Measurements from ENCODE around the gene EIF2AK3. TPM values are rescaled to one million over a fixed set of nuclear protein-coding genes. Genes with fewer than 3 reads are reported as not detected.
"Not testable (repeated sequence)": the region's sequence is repeated elsewhere in the genome, so short reads cannot be mapped to it uniquely, and the experiment has no call there.

Gene EIF2AK3
- total and polyA plus RNA-seq, 2 experiments from 2014 or later = 7.5 to 15.5 TPM

GRCh38 chr2:88627856-88628570, 749 bp upstream of the EIF2AK3 start:
- Histone ChIP-seq H3K4me3 (peak overlapping the region; percentile 78), H2AFZ (peak overlapping the region; percentile 79), H4K20me1 (ENCODE audit: insufficient read depth) (peaks cover 9% of the 10 kb centered on the region; the same call in 1 of the 2 replicates), H3K27ac (peak overlapping the region; percentile 100), H3K9me2 (ENCODE audit: insufficient read depth) (no peaks in the 10 kb centered on the region), H3K36me3 (ENCODE audit: low read depth) (no peaks in the 10 kb centered on the region), H3K4me2 (ENCODE audit: unreplicated experiment) (peak overlapping the region; percentile 69), H3K79me2 (ENCODE audit: insufficient read depth) (peaks cover 39% of the 10 kb centered on the region), H3K4me1 (ENCODE audit: insufficient read depth) (peaks cover 20% of the 10 kb centered on the region), H3K9ac (peak overlapping the region; percentile 97), H3K9me3 (ENCODE audit: low read depth) (no peaks in the 10 kb centered on the region), H3F3A (ENCODE audit: insufficient read depth) (no peaks in the 10 kb centered on the region), H3K27me3 (replicated peaks; ENCODE audit: insufficient read depth) (no peaks in the 10 kb centered on the region)
- peak; percentile 99 for DNase-seq
- 4 to 7% methylated on average over 21 of the region's 21 CpGs for WGBS, 2 experiments (ENCODE audit: low coverage in 1 of 2, low lambda C conversion rate in 2 of 2, missing lambda C conversion rate in 2 of 2)
- no peak for TF ChIP-seq EZH2 (IDR thresholded peaks at IDR 0.05; ENCODE audit: insufficient read depth, poor library complexity, severe bottlenecking)
- TF ChIP-seq EZH2phosphoT487 (IDR thresholded peaks at IDR 0.05; ENCODE audit: insufficient read depth, low read depth) = no peak
- in situ Hi-C loops (cut with MboI) = no loop called here

- peaks cover 55% of the 10 kb centered on the region for H3K79me2 ChIP-seq (ENCODE audit: insufficient read depth)
- H3K27ac ChIP-seq = peak overlapping the region; percentile 95
- no peaks in the 10 kb centered on the region for H3K9me3 ChIP-seq (ENCODE audit: low read depth)
- no peaks in the 10 kb centered on the region for H3K36me3 ChIP-seq (ENCODE audit: low read depth)
- TF ChIP-seq EZH2 (IDR thresholded peaks at IDR 0.05; ENCODE audit: insufficient read depth, poor library complexity, severe bottlenecking) (no peak), EZH2phosphoT487 (IDR thresholded peaks at IDR 0.05; ENCODE audit: insufficient read depth, low read depth) (no peak)
- H3K9me2 ChIP-seq (ENCODE audit: insufficient read depth) = no peaks in the 10 kb centered on the region
- H3K4me3 ChIP-seq = peak overlapping the region; percentile 91
- peak overlapping the region; percentile 83 for H2AFZ ChIP-seq
- peak; percentile 71 for DNase-seq
- H3F3A ChIP-seq (ENCODE audit: insufficient read depth) = no peaks in the 10 kb centered on the region
- H3K4me2 ChIP-seq (ENCODE audit: unreplicated experiment) = peak overlapping the region; percentile 85
- WGBS, 2 experiments (ENCODE audit: low coverage in 1 of 2, low lambda C conversion rate in 2 of 2, missing lambda C conversion rate in 2 of 2) = 0 to 1% methylated on average over 40 to 44 of the region's 54 CpGs
- H3K4me1 ChIP-seq (ENCODE audit: insufficient read depth) = peaks cover 20% of the 10 kb centered on the region
- in situ Hi-C loops (cut with MboI) = no loop called here
- no peaks in the 10 kb centered on the region for H3K27me3 ChIP-seq (replicated peaks; ENCODE audit: insufficient read depth)
- peak overlapping the region; percentile 96 for H3K9ac ChIP-seq
- H4K20me1 ChIP-seq (ENCODE audit: insufficient read depth) = peaks cover 18% of the 10 kb centered on the region; the same call in 1 of the 2 replicates
Observed at GRCh38 chr2:88626171-88627054, 851 bp downstream of the EIF2AK3 start.

GRCh38 chr2:88624477-88624876, 2.8 kb downstream of the EIF2AK3 start:
- Histone ChIP-seq H3K27me3 (replicated peaks; ENCODE audit: insufficient read depth) (no peaks in the 10 kb centered on the region), H3K4me2 (ENCODE audit: unreplicated experiment) (no peak overlapping the region), H3K9ac (no peak overlapping the region), H3F3A (ENCODE audit: insufficient read depth) (no peaks in the 10 kb centered on the region), H2AFZ (no peak overlapping the region), H3K9me2 (ENCODE audit: insufficient read depth) (no peaks in the 10 kb centered on the region), H3K4me3 (no peak overlapping the region), H3K9me3 (ENCODE audit: low read depth) (no peaks in the 10 kb centered on the region), H4K20me1 (ENCODE audit: insufficient read depth) (peaks cover 18% of the 10 kb centered on the region; the same call in 1 of the 2 replicates), H3K4me1 (ENCODE audit: insufficient read depth) (peaks cover 20% of the 10 kb centered on the region), H3K36me3 (ENCODE audit: low read depth) (no peaks in the 10 kb centered on the region), H3K79me2 (ENCODE audit: insufficient read depth) (peaks cover 75% of the 10 kb centered on the region), H3K27ac (no peak overlapping the region)
- in situ Hi-C loops (cut with MboI) = no loop called here
- WGBS, 2 experiments (ENCODE audit: low coverage in 1 of 2, low lambda C conversion rate in 2 of 2, missing lambda C conversion rate in 2 of 2) = 89 to 99% methylated on average over 4 of the region's 4 CpGs
- TF ChIP-seq EZH2 (IDR thresholded peaks at IDR 0.05; ENCODE audit: insufficient read depth, poor library complexity, severe bottlenecking) (no peak), EZH2phosphoT487 (IDR thresholded peaks at IDR 0.05; ENCODE audit: insufficient read depth, low read depth) (no peak)
- no peak for DNase-seq

GRCh38 chr2:88623831-88624465, 3.3 kb downstream of the EIF2AK3 start:
- H3K36me3 ChIP-seq (ENCODE audit: low read depth); H2AFZ ChIP-seq; H3F3A ChIP-seq (ENCODE audit: insufficient read depth); H3K27me3 ChIP-seq (replicated peaks; ENCODE audit: insufficient read depth); in situ Hi-C loops (cut with MboI); H3K9me2 ChIP-seq (ENCODE audit: insufficient read depth); H3K4me3 ChIP-seq; H3K27ac ChIP-seq; H3K9me3 ChIP-seq (ENCODE audit: low read depth); H3K4me2 ChIP-seq (ENCODE audit: unreplicated experiment); H3K9ac ChIP-seq; DNase-seq: not testable (repeated sequence)
- Histone ChIP-seq H4K20me1 (ENCODE audit: insufficient read depth) (peaks cover 18% of the 10 kb centered on the region; the same call in 1 of the 2 replicates), H3K4me1 (ENCODE audit: insufficient read depth) (peaks cover 20% of the 10 kb centered on the region), H3K79me2 (ENCODE audit: insufficient read depth) (peaks cover 80% of the 10 kb centered on the region)
- 87 to 89% methylated on average over 11 of the region's 11 CpGs for WGBS, 2 experiments (ENCODE audit: low coverage in 1 of 2, low lambda C conversion rate in 2 of 2, missing lambda C conversion rate in 2 of 2)

Measured in GM23248 (cell line).